GM18870 (cell line): ENCODE results near the gene TTF2.

Experiments used
- ATAC-seq: cut with Tn5 transposase; IDR thresholded peaks from one replicate; pipeline ENCODE4 v1.9.1; 2021; ENCODE audit warnings: moderate library complexity; ENCODE audit not compliant: unreplicated experiment

TTF2 gene

GRCh38 chr1:117045644-117046043 lies 14.5 kb upstream of the TTF2 start:
- ATAC-seq: no peak

- no peak for ATAC-seq
Measured at GRCh38 chr1:117046781-117047180, 13.3 kb upstream of the TTF2 start.

- no peak for ATAC-seq
Measured at GRCh38 chr1:117047271-117047670, 12.9 kb upstream of the TTF2 start.

- ATAC-seq: no peak
Measured at GRCh38 chr1:117049857-117050256, 10.3 kb upstream of the TTF2 start.

GRCh38 chr1:117051224-117052064 lies 8.7 kb upstream of the TTF2 start:
- peak; percentile 60 for ATAC-seq

GRCh38 chr1:117054068-117054467 lies 6.1 kb upstream of the TTF2 start:
- no peak for ATAC-seq

- ATAC-seq: no peak
Measured at GRCh38 chr1:117058810-117059209, 1.3 kb upstream of the TTF2 start.

- peak; percentile 18 for ATAC-seq
Measured at GRCh38 chr1:117059334-117059677, 820 bp upstream of the TTF2 start.

GRCh38 chr1:117060441-117061317 lies 553 bp downstream of the TTF2 start:
- ATAC-seq: peak; percentile 2

GRCh38 chr1:117061986-117062415 lies 1.9 kb downstream of the TTF2 start:
- ATAC-seq: peak; percentile 46

GRCh38 chr1:117066367-117066766 lies 6.2 kb downstream of the TTF2 start:
- ATAC-seq: no peak

- ATAC-seq: no peak
Measured at GRCh38 chr1:117067533-117068370, 7.6 kb downstream of the TTF2 start.

- ATAC-seq: no peak
Measured at GRCh38 chr1:117068580-117068979, 8.5 kb downstream of the TTF2 start.

- ATAC-seq: no peak
Measured at GRCh38 chr1:117069220-117069844, 9.2 kb downstream of the TTF2 start.

- no peak for ATAC-seq
Measured at GRCh38 chr1:117070124-117070523, 10.0 kb downstream of the TTF2 start.

GRCh38 chr1:117076648-117077047 lies 16.5 kb downstream of the TTF2 start:
- no peak for ATAC-seq

- no peak for ATAC-seq
Measured at GRCh38 chr1:117077267-117077666, 17.1 kb downstream of the TTF2 start.

GRCh38 chr1:117079737-117080136 lies 19.6 kb downstream of the TTF2 start:
- no peak for ATAC-seq

- ATAC-seq: no peak
Measured at GRCh38 chr1:117084231-117084630, 24.1 kb downstream of the TTF2 start.

- ATAC-seq: no peak
Measured at GRCh38 chr1:117087686-117088085, 27.6 kb downstream of the TTF2 start.

- no peak for ATAC-seq
Measured at GRCh38 chr1:117089996-117090395, 29.9 kb downstream of the TTF2 start.
